ENCODE results near the gene SMCR8. TPM values are rescaled to one million over a fixed set of nuclear protein-coding genes. Genes with fewer than 3 reads are reported as not detected.

SMCR8 gene
- total and polyA plus RNA-seq, 9 of the 15 experiments (the other 6 are each of a cell fraction or from before 2014, with no cell fraction given), result 0.25 to 8.8 (median 4.9) TPM

DNA sequence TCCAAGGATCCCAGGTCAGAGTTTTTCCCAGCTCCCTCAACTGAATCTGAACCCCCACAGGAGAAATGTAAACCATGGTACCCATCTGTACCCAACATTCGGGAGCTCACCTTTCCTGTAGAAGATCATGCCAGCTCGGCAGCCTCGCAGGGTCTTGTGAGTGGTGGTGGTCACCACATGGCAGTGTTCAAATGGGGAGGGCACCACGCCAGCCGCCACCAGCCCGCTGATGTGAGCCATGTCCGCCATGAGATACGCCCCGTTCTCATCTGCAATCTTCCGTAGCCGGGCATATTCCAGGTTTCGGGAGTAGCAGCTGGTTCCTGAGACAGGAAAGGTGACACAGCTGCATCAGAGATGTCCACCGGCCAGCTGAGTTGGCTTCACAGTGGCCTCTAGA, 24.8 kb downstream of the SMCR8 start:
- Histone ChIP-seq H3K27ac (ENCODE audit: extremely low read depth, low read depth, low read length) (no peak overlapping the region), H4K20me1 (replicated peaks; ENCODE audit: control insufficient read depth, insufficient read depth, low read length) (no peaks in the 10 kb centered on the region), H3K9ac (ENCODE audit: insufficient read depth in 1 of 2, low read depth in 2 of 2, low read length in 2 of 2) (no peak overlapping the region), H3K4me2 (ENCODE audit: insufficient read depth, low read length) (no peak overlapping the region), H2AFZ (ENCODE audit: low read depth, low read length) (no peak overlapping the region), H3K9me1 (ENCODE audit: control insufficient read depth, insufficient read depth, low read length) (no peaks in the 10 kb centered on the region), H3K79me2 (ENCODE audit: control insufficient read depth, insufficient read depth, low read length) (no peaks in the 10 kb centered on the region), H3K4me3 (no peak overlapping the region), H3K36me3 (ENCODE audit: control insufficient read depth, insufficient read depth, low read length) (peaks cover 52% of the 10 kb centered on the region; the same call in 2 of the 3 replicates), H3K27me3 (ENCODE audit: control insufficient read depth in 2 of 2, insufficient read depth in 2 of 2, low read length in 2 of 2) (no peaks in the 10 kb centered on the region), H3K4me1 (replicated peaks in 1 of 2; ENCODE audit: control insufficient read depth in 2 of 2, insufficient read depth in 2 of 2, low read length in 2 of 2) (no peaks in the 10 kb centered on the region; a peak in 1 of 5 replicates), H3K9me3 (replicated peaks; ENCODE audit: control insufficient read depth, insufficient read depth, low read depth, low read length) (no peaks in the 10 kb centered on the region)
- DNase-seq (ENCODE audit: extremely low read depth in 1 of 4, low spot score in 3 of 4) (no peak), ATAC-seq (no peak), FAIRE-seq (no peak)
- intact Hi-C loops (cut with micrococcal nuclease), result no loop called here
- 97% methylated on average over 11 of the region's 13 CpGs for WGBS (ENCODE audit: insufficient coverage, low coverage, missing lambda C conversion rate)
- ChIA-PET POLR2A (no interaction called here), CTCF (ENCODE audit: low intra/inter-chr PET ratio) (no interaction called here)
- in situ Hi-C loops (cut with MboI), result no loop called here
- BruUV-seq (replicated peaks), result no TSS peak
- TF ChIP-seq NR2C2 (CRISPR knock-in tag; IDR thresholded peaks at IDR 0.05) (no peak), NR2C2 (tag; IDR thresholded peaks at IDR 0.05) (no peak), MCM7 (IDR thresholded peaks at IDR 0.05) (no peak), NBN (IDR thresholded peaks at IDR 0.05; ENCODE audit: low read depth) (no peak), ZNF224 (CRISPR knock-in tag; IDR thresholded peaks at IDR 0.05) (no peak), ESRRA (IDR thresholded peaks at IDR 0.05; ENCODE audit: borderline replicate concordance, low read depth) (no peak), EHMT2 (IDR thresholded peaks at IDR 0.05) (no peak), MYNN (IDR thresholded peaks at IDR 0.05) (no peak), MYNN (CRISPR knock-in tag; IDR thresholded peaks at IDR 0.05) (no peak), SRSF7 (optimal IDR thresholded peaks at IDR 0.05; ENCODE audit: low read depth, low read length) (no peak), SP1 (CRISPR knock-in tag; IDR thresholded peaks at IDR 0.05) (no peak), TOE1 (IDR thresholded peaks at IDR 0.05; ENCODE audit: borderline replicate concordance) (no peak), TOE1 (CRISPR knock-in tag; IDR thresholded peaks at IDR 0.05; ENCODE audit: borderline replicate concordance, low read depth) (no peak), BRD9 (IDR thresholded peaks at IDR 0.05; ENCODE audit: low read depth, partially characterized antibody) (no peak), GATAD2B (IDR thresholded peaks at IDR 0.05; ENCODE audit: borderline replicate concordance) (no peak), PHB2 (IDR thresholded peaks at IDR 0.05; ENCODE audit: low read depth) (no peak)
- TF ChIP-seq, protein P1, sequence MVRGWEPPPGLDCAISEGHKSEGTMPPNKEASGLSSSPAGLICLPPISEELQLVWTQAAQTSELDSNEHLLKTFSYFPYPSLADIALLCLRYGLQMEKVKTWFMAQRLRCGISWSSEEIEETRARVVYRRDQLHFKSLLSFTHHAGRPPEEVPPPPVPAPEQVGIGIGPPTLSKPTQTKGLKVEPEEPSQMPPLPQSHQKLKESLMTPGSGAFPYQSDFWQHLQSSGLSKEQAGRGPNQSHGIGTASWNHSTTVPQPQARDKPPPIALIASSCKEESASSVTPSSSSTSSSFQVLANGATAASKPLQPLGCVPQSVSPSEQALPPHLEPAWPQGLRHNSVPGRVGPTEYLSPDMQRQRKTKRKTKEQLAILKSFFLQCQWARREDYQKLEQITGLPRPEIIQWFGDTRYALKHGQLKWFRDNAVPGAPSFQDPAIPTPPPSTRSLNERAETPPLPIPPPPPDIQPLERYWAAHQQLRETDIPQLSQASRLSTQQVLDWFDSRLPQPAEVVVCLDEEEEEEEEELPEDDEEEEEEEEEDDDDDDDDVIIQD (CRISPR knock-in tag; IDR thresholded peaks at IDR 0.05), result no peak
- TF ChIP-seq, protein P2, sequence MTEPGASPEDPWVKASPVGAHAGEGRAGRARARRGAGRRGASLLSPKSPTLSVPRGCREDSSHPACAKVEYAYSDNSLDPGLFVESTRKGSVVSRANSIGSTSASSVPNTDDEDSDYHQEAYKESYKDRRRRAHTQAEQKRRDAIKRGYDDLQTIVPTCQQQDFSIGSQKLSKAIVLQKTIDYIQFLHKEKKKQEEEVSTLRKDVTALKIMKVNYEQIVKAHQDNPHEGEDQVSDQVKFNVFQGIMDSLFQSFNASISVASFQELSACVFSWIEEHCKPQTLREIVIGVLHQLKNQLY (CRISPR knock-in tag; conservative IDR thresholded peaks at IDR 0.05), result no peak
- TF ChIP-seq, protein P3, sequence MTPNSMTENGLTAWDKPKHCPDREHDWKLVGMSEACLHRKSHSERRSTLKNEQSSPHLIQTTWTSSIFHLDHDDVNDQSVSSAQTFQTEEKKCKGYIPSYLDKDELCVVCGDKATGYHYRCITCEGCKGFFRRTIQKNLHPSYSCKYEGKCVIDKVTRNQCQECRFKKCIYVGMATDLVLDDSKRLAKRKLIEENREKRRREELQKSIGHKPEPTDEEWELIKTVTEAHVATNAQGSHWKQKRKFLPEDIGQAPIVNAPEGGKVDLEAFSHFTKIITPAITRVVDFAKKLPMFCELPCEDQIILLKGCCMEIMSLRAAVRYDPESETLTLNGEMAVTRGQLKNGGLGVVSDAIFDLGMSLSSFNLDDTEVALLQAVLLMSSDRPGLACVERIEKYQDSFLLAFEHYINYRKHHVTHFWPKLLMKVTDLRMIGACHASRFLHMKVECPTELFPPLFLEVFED (CRISPR knock-in tag; conservative IDR thresholded peaks at IDR 0.05), result no peak
- TF ChIP-seq, protein P4, sequence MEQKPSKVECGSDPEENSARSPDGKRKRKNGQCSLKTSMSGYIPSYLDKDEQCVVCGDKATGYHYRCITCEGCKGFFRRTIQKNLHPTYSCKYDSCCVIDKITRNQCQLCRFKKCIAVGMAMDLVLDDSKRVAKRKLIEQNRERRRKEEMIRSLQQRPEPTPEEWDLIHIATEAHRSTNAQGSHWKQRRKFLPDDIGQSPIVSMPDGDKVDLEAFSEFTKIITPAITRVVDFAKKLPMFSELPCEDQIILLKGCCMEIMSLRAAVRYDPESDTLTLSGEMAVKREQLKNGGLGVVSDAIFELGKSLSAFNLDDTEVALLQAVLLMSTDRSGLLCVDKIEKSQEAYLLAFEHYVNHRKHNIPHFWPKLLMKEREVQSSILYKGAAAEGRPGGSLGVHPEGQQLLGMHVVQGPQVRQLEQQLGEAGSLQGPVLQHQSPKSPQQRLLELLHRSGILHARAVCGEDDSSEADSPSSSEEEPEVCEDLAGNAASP (IDR thresholded peaks at IDR 0.05), result no peak

Data from K562 (cell line).